Right kidney (tissue), 1 donor: ENCODE data around the gene GALK2.

Experiments
- DNase-seq: peaks from one replicate; pipeline ENCODE4 v3.0.0-alpha.2; 2016

Gene GALK2

DNA sequence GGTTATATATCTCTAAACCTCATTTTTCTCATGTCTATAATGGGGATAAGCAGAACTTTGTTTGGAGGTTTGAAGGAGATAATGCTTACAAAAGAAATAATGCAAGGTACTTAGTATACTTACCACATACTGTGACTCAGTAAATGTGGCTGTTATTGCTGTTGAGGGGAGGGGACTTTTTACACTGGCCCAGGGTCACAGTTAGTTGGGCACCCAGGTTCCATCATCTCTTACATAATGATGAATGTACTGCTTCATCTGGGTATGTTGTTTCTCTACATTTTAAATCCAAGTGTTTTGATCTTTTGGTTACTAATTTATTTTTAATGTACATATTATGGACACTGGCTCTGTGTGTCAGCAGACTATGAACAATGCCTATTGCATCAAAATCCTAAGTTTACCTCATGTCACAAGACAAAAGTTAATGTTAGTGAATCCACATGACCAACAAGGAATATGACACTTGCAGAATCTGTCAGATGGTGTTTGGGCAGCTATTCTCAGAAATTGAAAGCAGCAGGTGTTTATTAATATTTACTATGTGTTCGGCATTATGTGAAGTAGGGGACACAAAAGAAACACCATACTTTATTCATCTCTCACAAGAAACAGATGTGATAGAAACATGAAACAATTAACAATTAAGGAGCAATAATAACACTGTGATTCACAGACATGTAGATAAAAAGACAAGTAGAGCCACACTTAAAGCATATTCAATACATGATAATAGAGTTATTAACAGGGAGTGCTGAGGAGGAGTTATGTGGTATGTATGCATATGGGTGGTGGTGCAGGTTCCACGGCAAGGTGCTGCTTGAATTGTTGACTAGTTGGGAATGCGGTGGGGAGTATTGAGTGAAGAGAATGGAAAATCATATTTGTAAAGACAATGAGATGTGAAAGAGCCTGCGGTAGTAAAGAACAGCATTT lies 109.7 kb downstream of the GALK2 start:
- no peak for DNase-seq

DNA sequence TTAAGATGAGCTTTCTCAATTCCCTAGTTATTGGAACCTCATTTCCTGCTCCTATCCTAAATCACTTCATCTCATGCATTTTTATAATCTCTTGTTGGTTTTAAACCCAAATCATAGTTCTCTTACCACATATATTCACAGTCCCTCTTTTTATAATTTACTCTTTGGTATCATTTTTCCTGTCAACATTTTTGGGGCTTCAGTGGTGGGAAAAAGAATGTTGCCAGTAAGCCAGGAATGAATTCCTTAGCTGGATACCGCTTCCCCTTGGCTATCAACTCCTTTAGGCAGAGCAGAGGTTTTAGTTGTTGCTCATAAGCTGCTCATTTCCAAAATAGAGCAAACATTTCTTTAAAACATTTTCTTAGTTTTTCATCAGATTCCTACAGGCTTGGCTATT lies 112.3 kb downstream of the GALK2 start:
- DNase-seq, result no peak

DNA sequence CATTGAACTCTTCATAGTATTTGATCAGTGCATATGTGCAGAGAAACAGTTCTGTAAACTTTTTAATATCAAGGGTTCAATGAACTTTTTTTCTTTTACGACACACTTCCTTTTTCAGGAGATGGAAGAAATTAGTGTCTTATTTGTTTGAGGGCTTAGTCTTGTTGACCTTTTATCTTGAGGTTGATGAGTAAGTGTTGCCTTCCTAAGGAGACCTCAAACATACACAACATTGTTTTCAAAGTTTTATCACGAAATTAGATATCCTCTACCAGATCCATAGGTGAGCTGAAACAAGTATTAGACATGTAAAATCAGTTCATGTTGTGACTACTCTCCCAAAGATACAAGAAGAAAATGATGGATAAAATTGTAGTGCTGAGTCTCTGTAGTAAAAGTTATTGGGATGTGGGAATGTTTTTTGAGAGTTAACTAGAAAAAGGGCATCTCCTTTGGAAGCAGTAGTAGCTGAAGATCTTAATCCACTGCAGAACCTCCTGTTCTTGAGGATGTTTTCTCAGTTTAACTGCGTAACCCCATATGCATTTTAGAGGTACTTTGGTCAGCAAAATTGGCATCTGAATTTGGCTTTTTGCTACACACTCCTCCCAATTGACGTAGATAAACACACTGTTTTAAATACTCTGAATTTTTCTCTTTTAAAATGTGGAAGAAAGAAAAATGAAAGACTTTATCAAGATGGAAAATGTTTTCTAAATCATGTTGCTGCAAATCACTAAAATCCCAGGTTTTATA lies 116.8 kb downstream of the GALK2 start:
- no peak for DNase-seq

DNA sequence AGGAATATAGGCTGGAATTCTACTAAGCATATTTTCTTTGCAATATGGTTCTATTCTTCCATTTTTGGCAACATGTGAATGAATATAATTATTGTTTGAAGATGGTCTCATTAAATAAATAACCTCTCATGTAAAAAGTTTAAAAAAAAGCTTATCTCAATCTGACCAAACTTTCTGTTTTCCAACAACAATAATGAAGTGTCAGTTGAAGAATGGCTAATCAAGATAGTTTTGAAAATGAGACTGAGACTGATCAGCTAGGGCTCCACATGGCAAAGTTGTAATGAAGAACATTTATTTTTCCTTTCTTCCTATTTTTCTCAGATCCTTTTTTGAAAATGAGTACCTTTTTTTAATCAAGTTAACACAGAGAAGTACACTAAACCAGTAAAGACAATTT lies 117.4 kb downstream of the GALK2 start:
- no peak for DNase-seq

DNA sequence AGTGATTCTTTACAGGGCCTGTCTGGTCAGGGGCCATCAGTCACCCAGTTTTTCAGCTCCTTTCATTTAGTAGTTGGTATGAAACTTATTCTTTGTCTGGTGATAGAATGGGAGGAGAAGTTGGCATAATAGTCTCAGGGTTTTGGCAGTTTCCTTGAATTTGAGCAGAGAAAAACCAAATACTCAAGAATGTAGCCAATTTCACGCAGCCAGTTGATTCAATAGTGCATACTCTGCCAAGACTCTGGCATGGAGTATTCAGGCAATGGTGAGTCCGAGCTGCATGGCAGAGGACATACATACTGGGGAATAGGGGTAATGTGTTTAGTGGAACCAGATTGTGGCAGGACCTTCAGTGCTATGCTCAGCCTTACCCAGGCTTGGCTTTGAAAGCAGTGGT lies 118.3 kb downstream of the GALK2 start:
- DNase-seq, result no peak

DNA sequence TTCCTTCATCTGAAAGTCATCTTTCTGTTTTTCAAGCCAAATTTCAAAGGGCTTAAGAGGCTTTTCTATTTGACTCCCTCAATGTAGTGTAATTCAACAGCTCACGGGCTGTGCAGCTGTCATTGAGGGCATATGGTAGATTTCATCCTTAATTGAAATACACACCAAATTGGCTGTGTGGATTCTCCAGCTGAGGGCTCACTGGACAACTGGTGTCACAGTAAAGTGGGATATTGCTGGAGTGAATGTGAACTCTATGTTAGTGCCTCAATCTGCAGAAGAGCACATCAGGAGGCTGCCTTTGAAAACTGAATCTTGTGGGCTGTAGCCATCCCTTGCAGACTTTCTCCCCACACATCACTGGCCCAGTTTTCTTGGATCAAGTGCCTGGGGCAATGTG lies 120.1 kb downstream of the GALK2 start:
- DNase-seq, result no peak

DNA sequence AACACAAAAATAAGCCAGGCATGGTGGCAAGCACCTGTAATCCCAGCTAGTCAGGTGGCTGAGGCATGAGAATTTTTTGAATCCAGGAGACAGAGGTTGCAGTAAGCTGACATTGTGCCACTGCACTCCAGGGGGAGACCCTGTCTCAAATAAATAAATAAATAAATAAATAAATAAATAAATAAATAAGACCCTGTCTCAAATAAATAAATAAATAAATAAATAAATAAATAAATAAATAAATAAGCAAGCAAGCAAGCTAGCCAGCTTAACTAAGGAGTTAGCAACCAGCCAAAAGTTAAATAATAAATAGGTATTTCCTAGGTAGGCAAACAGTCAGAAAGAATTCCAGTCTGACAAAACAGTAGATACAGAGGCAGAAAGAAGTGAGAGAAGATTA lies 123.9 kb downstream of the GALK2 start:
- DNase-seq, result no peak

DNA sequence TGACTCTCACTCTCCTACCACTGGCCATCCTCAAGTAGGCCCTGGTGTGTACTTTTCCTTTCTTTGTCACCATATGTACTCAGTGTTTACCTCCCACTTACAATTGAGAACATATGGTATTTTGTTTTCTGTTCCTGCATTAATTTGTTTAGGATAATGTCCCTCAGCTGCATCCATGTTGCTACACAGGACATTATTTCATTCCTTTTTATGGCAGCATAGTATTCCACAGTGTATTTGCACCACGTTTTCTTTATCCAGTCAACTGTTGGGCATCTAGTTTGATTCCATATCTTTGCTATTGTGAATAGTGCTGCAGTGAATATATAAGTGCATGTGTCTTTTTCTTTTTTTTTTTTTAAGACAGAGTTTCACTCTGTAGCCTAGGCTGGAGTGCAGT lies 126.2 kb downstream of the GALK2 start:
- DNase-seq, result no peak

DNA sequence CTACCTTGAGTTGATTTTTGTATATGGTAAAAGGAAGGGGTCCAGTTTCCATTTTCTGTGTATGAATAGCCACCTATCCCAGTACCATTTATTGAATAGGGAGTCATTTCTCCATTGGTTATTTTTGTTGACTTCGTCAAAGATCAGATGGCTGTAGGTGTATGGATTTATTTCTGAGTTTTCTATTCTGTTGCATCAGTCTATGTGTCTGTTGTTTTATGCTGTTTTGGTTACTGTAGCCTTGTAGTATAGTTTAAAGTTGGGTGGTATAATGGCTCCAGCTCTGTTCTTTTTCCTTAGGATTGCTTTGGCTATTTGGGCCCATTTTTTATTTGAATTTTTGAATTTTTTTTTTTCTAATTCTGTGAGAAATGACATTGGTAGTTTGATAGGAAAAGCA lies 127.5 kb downstream of the GALK2 start:
- DNase-seq, result no peak

DNA sequence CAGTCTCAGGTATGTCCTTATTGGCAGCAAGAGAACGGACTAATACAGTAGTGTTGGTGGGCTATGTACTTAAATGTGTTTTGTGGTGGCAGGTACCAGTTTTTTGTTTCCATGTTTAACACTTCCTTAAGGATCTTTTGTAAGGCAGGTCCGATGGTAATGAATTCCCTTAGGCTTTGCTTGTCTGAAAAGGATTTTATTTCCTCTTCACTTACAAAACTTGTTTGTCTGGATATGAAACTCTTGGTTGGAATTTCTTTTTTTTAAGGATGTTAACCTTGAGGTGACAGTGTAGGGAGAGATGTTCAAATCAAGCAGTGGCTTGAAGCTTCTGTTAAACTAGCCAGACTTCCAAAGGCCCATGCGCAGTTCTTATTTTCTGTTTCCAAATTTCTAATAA lies 130.8 kb downstream of the GALK2 start:
- DNase-seq, result no peak

DNA sequence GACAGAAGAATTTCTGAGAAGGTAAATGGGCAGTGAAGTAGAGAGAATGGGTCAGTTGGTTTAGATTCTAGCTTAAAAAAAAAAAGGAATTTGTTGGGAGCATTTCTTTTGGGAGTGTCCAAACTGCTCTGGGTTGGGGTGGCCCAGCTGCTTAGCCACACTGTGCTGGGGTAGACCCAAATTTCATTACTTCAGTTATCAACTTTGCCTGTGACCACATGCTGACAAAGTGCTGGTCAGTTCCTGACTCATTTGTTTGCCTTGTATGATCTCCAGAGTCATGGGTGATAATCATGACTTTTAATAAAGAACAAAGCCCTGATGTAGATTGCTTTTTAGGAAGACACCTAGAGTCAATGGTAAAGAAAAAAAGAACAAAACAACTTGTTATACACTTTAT lies 131.5 kb downstream of the GALK2 start:
- no peak for DNase-seq

DNA sequence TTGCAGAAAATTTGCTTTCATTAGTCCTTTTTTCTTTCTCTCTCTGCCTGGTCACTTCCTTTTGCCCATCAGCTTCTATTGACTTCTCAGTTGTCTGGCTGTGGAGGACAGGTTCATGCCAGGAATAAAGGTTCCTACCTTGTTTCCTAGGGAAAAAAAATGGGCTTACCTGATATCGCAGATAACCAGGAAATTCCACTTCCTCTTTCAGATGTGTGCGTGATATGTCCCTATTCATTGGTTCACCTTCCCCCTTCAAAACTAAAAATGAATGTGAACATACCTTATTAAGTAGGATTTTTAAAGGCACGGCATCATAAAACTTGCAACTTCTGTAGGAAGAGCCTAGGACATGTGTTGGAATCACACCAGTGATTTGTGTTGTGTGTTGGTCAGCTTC lies 133.0 kb downstream of the GALK2 start:
- no peak for DNase-seq

DNA sequence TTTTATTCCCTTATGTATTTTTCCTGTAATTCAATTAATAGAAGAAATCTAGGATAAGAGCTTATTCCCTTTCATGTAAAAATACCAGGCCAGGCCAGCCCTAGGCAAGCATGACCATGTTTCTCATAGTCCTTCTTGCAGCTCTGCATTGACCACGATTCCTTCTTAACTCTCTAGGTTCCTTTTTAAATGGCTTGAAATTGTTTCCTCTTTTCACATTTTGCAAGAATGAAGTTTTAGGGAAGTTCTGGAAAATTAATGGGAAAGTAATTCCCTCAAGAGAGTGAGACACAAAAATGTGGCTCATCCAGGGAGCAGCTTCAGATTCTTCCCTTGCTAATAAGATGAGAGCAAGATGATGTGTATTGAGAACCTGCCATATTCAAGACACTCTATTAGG lies 136.5 kb downstream of the GALK2 start:
- DNase-seq, result no peak

DNA sequence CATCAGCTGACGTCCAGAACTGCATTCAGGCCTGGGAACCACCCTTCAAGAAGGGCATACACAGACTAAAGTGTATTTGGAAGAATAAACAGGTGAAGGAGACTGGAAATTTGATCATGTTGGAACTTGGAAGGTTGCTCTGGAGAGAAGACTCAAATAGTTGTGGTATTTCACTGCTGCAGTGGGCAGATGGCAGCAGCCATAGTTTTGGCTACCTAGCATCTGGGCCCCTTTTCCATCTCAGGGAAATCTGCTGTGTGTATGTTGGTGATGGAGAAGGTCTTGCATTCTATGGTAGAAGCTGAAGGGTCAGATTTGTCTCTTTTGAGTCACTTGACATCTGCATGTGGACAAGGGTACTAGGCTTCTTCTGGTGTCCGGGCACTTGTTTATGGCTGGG lies 138.6 kb downstream of the GALK2 start:
- DNase-seq, result no peak

DNA sequence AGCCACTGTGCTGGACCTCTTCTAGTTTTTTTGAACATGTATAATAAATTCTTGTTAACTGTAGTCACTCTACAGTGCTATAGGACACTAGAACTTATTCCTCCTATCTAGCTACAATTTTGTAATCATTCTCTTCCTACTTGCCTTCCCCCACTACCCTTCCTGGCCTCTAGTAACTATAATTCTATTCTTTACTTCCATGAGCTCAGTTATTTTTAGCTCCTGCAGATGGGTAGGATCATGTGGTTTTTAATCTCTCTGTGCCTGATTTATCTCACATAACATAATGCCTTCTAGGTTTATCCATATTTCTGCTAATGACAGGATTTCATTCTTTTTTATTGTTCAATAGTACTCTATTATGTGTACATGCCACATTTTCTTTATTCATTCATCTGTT lies 139.8 kb downstream of the GALK2 start:
- DNase-seq, result no peak

DNA sequence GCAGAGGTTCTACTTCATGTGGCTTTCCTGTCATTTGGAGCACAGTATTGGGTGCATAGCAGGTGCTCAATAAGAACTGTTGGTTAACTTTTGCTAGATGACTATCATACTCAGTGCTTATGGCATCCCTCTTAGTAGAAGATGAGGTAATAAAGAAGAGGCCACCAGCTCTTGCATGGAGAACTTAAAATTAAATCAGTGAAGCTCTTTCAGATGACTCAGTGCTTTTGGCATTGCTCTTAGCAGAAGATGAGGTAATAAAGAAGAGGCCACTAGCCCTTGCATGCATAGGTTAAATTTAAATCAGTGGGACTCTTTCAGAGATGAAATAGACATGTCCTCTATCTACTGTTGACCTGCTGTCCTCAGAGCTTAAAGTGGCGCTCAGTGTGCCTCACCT lies 143.6 kb downstream of the GALK2 start:
- DNase-seq, result no peak

DNA sequence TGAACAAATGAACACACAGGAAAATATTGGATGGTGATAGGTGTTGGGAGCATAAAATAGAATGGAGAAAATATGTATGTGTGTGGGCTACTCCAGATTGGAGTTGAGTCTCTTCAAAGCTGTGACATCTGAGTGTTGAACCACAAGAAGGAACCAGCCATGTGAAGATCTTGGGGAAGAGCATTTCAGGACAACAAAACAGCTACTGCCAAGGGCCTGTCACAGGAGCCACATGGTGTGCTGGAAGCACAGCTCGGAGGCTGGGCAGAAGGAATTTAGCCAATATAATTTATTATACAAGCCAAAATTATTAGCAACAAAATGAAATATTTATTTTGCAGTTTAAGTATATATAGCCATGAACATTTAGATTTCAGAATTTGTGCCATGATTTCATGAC lies 144.7 kb downstream of the GALK2 start:
- no peak for DNase-seq

DNA sequence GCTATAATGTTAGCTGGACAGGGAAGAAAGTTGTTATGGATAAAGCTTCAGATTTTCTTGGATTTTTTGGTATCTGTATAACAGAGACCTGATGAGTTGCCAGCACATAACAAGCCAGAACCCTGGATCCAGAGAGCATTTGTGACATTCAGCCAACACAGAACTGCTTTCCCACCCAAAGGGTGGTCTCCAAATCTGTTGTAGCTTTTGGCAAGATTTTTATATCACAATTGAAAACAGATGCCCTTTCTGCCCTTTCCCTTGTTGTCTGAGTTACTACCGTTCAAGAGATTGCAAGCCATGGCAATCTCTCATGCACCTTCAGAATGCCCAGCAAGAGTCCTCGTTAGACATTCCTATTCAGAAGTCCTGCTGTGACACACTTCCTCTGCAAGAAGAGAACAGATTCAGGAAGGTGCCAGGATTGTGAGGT lies 145.4 kb downstream of the GALK2 start:
- DNase-seq, result no peak

DNA sequence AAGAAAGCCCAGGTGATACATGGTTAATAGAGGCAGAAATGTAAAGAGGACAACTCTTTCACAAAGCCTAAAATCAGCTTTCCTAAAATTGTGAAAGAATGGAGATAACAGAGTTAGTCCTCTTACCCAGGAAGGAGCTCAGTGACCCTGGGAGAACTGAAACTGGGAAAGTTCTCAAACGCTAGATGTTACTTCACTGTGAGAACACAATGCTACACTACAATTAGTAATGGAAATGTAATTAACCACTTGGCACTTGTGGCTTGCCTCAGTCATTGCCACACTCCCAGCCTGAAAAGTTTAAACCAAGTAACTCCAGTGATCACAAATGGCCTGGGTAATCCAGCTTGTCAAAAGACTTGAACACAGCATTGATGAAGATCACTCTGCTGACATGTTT lies 150.3 kb downstream of the GALK2 start:
- DNase-seq, result no peak

DNA sequence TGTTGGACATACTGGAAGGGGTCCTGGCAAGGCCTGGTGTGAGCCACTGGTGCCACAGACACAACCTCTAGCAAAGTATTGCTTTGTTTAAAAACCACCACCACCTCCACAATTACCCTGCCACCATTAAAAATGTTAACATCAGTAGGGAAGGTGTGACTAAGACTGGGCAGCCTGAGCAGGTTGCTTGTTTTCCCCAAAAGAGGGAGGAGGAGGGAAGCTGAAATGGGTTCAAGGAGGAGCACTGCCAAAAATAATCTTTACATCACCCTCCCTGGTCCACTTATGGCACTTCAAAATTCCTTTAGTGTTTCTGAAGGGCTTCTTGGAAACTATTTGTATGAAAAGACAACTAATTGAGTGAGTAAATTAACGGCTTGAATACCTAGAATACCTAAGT lies 153.2 kb downstream of the GALK2 start:
- no peak for DNase-seq

DNA sequence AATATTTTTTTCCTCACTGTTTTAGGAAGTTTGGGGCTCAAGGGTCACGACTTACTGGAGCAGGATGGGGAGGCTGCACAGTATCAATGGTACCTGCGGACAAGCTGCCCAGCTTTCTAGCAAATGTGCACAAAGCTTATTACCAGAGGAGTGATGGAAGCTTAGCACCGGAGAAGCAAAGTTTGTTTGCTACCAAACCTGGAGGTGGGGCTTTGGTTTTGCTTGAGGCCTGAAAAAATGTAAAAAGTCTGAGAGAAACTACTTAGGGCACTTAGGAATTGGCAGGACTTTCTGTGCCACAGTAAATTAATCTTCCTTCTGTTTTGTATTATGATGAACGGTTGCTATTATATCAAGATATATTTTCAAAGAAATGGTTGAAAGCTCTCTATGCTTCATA lies 157.9 kb downstream of the GALK2 start:
- DNase-seq, result no peak

DNA sequence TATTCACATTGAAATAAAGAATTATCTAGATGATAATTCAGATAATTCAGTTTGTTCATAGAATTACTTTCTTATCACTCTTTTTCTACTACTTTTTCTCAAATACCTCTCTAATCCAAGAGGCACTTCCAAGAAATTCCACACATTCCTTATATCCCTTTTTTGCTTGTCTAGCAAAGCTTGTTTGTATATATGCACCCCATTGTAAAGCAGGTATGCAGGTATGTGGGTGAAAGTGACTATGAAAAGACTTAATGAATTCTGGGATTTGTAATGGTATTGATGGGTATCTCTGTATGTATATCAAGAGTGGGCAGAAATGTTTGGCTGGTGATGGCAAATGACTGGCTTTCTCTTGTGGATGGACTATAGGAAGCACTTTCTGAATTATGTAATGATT lies 158.9 kb downstream of the GALK2 start:
- no peak for DNase-seq

DNA sequence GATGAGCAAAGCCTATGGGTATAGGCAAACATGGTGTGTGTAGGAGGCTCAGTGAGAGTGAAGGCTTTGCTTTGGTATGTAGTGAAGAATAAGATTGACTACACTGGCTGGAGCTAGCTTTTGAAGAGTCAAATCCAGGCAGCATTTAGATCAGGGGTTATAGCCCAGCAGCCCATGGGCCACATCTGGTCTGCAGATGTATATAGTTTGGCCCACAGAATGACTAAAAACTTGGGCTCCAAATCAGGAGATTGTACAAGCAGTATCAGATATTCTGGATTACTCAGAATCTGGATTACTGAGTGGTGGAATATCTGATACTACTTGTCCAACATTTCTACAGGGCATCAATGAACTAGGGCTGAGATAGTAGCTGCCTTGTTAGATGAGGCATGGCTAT lies 160.1 kb downstream of the GALK2 start:
- DNase-seq, result no peak

DNA sequence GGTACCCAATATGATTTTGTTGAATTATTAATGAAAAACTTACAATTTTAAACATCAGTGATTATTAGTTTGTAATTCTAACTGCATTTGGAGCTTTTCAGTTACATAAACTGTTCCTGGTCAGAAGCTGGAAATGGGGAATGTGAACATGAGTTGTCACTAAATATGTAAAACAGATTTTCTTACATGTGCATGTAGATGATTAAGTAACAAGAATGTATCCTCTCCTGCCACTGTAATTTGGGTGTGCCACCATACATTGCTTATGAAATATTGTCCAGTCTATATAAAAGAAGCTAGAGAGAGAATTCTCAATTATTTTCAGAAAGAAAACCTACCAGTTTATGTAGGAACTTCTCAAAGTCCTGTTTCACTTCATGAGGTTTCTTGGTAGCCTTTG lies 161.4 kb downstream of the GALK2 start:
- no peak for DNase-seq
